DMS153 treated with DMSO at 0.1 percent for 48 hours (cell line): ENCODE measurements around the gene MTARC1.

ENCODE experiments used
- DNase-seq: peaks from one replicate; lab custom pipeline; 2025; ENCODE audit not compliant: unreplicated experiment; lab: John Stamatoyannopoulos, UW

Gene MTARC1

DNA sequence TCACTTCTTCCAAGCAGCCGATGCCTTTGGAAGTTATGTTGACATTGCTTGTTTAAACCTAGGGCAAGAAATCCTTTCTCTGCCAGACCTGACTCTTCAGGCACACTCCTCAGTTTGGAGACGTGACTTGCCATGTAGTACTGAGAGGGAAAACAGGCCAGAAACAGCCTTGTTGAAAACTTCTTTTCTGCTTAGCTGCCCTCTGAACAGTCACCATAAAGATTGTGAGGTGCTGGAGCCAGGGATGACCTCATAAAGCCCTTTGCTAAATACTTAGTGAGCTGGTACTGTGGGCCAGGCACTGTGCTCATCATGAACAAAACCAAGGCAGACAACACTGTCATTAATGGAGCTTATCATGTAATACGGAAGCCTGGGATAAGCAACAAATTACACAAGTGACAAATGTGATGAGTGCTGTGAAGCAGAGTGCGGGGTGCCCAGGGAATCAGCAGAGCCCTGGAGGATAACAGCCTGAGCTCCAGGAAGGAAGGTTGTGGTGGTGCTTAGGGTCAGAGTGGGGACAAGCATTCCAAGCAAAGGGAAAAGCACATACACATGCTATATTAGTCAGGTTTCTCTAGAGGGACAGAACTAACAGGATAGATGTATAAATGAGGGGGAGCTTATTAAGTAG lies 42.4 kb downstream of the MTARC1 start:
- no peak for DNase-seq

DNA sequence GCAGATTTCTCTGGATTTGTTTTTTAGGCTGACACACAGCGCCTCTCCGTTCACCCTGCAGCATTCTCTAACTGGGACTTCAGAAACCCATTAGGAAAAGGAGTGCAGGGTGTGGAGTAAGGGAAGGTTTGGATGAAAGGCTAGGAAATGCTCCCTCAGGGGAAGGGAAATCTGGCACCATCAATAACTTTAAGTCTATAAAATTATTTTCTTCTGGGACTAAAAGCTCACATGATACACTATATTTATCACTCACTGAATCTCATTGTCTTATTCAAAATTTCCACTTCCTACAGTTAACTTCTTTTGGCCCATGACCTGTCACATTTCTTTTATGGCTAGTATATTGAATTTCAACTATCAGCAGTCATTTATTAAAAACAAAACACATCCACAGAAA lies 46.7 kb downstream of the MTARC1 start:
- DNase-seq, result no peak

DNA sequence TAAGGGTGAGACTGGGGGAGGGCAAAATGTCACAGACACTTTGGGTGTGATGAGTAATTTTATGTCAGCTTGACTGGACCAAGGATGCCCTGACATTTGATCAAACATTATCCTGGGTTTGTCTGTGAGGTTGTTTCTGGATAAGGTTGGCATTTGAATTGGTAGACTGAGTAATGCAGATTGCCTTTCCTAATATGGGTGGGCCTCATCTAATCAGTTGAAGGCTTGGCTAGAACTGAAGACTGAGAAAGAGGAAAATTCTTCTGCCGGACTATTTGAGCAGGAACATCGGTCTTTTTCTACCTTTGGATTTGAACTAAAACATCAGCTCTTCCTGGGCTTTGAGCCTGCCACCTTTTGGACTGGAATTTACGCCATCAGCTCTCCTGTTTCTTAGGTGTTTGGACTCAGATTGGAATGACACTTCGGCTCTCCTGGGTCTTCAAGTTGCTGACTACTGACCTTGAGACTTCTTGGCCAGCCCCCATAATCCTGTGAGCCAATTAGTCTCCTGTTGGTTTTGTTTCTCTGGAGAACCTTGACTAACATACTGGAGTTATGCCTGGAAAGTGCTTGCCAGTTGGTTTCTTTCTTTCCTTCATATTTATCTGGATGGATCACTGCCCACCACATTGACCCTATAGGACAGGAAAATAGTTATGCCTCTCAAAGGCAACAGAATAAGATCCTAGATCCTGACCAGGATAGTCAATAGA lies 47.6 kb downstream of the MTARC1 start:
- DNase-seq, result no peak
